GM18861 (cell line): ENCODE data around the gene GSTCD.
"Not testable (repeated sequence)": the region's sequence is repeated elsewhere in the genome, so short reads cannot be mapped to it uniquely, and the experiment has no call there.

ENCODE experiments used
- ATAC-seq: cut with Tn5 transposase; IDR thresholded peaks from one replicate; pipeline ENCODE4 v1.9.1; 2021; ENCODE audit not compliant: unreplicated experiment

Gene GSTCD

DNA sequence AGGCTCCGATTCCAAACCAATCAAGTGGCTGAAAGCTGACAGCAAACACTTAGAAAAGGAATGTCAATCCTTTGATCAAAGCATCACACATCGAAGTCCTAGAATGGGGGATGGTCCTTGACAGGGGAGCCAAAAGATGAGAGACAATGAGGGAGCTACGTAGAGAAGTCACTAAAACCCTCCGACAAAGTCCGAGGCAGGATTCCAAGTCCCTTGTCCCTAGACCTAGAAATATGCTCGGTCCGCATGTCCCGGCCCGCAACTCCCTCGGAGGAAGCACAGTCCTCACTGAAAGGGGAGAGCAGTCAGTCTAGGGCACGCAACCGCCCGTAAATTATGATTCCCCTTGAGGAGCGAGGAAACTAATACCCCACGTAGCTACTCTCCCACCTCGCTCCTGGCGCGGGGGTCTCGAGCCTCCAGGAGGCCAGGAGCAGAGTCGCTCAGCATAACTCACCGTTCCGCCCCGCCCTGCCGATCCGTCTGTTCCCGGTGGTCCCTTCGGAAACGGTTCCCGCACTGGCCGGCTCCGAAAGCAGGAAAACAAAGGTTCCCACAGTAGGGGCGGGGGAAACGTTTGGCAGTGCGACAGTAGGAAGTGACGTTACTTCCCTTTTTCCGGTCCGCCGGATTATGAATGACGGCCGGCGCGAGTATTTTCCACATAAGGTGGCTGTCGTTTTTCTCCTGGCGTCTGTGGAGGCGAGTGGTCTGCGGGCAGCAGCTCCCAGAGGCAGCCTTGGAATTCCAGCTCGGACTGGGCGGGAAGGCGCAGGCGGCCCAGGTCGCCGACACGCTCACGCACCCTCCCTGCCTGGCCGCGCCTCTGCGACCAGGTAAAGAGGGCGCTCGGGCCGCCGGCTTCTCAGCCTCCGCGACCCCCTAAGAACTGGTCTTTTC is at the start of gene GSTCD, which contains the start of gene INTS12:
Gene GSTCD, plus strand, starts transcription at position 604 of the 900 bp plus-strand sequence. CDS start 8,830 bp downstream, outside the sequence.
Gene INTS12, minus strand, starts transcription at position 509 of the 900 bp plus-strand sequence. CDS start 8,684 bp downstream, outside the sequence.
- peak; percentile 58 for ATAC-seq

- no peak for ATAC-seq
Measured at GRCh38 chr4:105659190-105659589, 49.4 kb upstream of the GSTCD start.

- ATAC-seq, result no peak
Measured at GRCh38 chr4:105661028-105661427, 47.6 kb upstream of the GSTCD start.

DNA sequence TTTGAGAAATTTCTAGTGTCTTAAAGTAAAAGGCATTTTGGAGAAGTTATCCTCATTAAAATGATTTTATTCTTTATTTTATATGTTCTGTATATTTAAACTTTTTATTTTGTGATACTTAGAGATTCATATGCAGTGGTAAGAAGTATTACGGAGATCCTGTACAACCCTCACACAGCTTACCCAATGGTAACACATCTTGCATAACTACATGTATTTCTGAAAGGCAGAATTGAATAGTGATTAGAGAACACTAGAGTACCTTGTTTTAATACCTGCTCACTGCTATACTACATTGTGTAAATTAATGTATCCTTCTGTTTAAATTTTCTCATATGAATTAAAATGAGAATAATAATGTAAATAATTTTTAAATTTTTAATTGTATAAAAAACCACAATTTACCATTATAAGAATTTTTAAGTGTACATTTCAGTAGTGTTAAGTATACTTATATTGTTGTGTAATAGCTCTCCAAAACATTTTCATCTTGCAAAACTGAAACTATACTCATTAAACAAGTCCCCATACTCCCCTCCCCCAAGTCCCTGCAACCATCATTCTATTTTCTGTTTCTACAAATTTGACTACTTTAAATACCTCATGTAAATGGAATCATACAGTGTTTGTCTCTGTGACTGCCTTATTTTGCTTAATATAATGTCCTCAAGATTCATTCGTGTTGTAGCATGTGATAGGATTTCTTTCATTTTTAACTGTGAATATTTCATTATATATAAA is 45.5 kb upstream of the GSTCD start:
- no peak for ATAC-seq

DNA sequence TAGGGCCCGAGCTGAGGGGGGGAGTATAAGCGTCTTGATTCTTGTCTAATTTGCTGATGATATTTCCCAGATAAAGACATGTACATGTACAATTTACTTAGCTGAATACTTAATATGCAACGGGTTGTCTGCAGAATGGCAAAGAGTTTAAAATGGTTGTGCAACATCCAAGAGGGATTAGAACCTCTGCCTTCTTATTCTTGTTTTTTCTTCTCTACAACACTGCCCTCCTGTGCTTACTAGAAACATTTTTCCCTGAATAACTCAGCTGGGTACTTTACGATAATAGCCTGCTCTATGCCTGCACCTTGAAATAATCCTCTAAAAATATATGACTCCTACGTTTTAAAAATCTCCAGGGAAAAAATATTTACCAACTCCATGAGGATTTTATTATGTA is 41.9 kb upstream of the GSTCD start:
- ATAC-seq, result no peak

- no peak for ATAC-seq
Measured at GRCh38 chr4:105670684-105671083, 37.9 kb upstream of the GSTCD start.

GRCh38 chr4:105671301-105671700 is 37.3 kb upstream of the GSTCD start:
- no peak for ATAC-seq

DNA sequence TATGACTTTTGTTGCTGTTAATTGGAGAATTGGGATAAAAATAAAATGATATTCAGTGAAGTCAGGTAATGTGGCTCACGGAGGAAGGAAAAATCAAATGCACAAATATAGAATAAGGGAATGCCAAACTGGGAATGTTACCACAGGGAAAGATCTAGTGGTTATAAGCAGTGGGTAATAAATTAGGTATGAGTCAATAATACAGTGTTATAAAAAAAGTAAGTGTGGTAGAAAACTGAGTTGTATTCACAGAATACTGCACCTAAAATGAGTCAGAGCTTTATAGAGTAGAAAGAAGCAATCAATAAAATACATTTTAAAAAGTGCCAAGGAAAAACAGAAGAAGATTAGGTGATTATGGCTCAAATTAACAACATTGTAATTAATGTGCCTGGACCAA is 34.6 kb upstream of the GSTCD start:
- ATAC-seq, result no peak

- ATAC-seq, result no peak
Measured at GRCh38 chr4:105677709-105678108, 30.9 kb upstream of the GSTCD start.

GRCh38 chr4:105679186-105679585 is 29.4 kb upstream of the GSTCD start:
- no peak for ATAC-seq

DNA sequence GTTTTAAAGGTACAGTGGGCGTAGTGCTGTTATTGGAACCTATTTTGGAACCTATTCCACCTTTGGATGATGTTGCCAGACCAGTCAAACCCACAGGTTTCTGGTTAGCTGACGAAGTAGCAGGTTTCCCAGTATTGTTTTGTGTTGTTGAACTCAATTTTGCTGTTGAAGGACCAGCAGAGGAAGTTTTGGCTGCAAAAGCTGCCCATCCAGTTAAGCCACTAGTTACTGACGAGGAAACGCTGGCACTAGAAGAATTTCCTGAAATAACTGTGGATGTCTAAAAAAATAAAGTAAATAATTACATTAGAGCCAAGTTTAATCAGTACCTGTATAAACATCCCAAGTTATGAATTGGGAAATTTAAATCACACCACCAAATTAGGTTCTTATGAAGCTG is 25.5 kb upstream of the GSTCD start:
- no peak for ATAC-seq

GRCh38 chr4:105686571-105686970 is 22.0 kb upstream of the GSTCD start:
- ATAC-seq, result no peak

DNA sequence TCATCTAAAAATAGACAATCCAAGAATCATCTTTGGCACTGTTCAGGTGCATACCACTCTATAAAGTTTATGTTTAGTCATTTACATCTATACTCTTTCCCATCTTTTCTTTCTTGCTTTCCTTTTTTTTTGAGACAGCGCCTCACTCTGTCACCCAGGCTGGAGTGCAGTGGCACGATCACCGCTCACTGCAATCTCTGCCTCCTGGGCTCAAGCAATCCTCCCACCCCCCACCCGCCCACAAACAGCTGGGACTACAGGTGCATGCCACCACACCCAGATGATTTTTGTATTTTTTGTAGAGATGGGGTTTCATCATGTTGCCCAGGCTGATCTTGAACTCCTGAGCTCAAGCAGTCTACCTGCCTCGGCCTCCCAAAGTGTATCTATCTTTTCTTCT is 13.8 kb upstream of the GSTCD start:
- ATAC-seq, result not testable (repeated sequence)

- ATAC-seq, result not testable (repeated sequence)
Measured at GRCh38 chr4:105695832-105696231, 12.8 kb upstream of the GSTCD start.

DNA sequence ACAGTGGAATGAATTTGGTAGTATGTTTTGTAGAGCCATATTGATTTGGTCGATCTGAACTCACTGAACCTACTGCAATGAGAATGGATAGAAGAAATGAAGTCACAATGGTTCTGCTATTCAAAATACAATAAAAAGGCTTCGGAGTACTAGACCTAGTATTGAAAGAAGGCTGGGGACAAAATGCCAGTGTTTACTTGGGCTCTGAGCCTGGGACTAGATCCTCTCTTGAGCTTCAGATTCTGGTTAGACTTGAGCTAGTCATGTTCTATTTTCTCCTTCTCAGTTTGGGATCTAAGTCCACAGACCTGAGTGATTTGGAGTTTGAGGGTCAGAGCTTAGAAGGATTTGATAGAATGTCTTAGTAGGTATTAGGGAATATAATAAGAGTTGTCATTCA is 10.0 kb upstream of the GSTCD start:
- ATAC-seq, result no peak

DNA sequence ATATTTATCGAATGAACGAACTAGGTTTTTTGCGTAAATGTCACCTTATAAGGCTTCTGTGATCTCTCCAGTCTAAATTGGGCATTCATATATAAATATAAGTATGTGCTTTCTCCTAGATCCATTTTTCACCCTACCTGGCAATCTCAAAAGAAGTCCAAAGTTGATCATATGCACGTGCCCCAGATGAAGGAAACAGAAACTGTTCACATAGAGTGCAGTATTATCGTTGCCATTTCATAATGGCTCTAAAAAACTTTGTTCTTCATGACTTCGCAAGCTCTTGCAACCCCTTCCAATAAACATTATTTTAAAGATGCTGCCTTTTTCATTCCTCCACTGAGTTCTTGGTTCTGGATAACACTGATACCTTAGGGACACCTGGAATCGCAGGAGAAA is 803 bp upstream of the GSTCD start:
- no peak for ATAC-seq

GRCh38 chr4:105709081-105709450 is 482 bp downstream of the GSTCD start:
- peak; percentile 26 for ATAC-seq

- no peak for ATAC-seq
Measured at GRCh38 chr4:105710012-105710600, 1.5 kb downstream of the GSTCD start.

GRCh38 chr4:105710678-105711077 is 2.1 kb downstream of the GSTCD start:
- ATAC-seq, result no peak

- no peak for ATAC-seq
Measured at GRCh38 chr4:105712766-105713165, 4.2 kb downstream of the GSTCD start.

- ATAC-seq, result peak; percentile 68
Measured at GRCh38 chr4:105714071-105714521, 5.5 kb downstream of the GSTCD start.
